ENCODE measurements around the gene FGF7. TPM values are rescaled to one million over a fixed set of nuclear protein-coding genes. Genes with fewer than 3 reads are reported as not detected.

FGF7 gene
- total and polyA plus RNA-seq, 10 of the 15 experiments (the other 5 are each of a cell fraction or from before 2014, with no cell fraction given) = 0.08 TPM; not detected in 9

DNA sequence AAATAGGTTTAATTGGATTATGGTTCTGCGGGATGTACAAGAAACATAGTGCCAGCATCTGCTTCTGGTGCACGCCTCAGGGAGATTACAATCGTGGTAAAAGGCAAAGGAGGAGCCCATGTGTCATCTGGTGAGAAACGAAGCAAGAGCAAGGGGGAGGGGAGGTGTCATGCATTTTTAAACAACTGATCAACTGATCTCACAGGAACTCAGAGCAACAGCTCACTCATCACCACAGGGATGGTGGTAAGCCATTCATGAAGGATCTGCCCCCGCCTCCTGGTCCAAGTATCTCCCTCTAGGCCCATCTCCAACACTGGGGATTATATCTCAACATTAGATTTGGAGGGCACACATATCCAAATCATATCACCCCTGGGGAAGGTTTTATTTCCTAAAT is 42.1 kb upstream of the FGF7 start:
- in situ Hi-C loops (cut with MboI) (no loop called here), intact Hi-C loops (cut with micrococcal nuclease; ENCODE audit: unreplicated experiment) (no loop called here)
- H3K36me3 ChIP-seq (ENCODE audit: control insufficient read depth in 2 of 2, insufficient read depth in 2 of 2, low read length in 1 of 2) = no peaks in the 10 kb centered on the region
- no TSS peak for BruUV-seq (replicated peaks)
- H3K9me3 ChIP-seq (replicated peaks; ENCODE audit: control insufficient read depth, insufficient read depth, low read length) = no peaks in the 10 kb centered on the region
- SMC1A ChIA-PET (ENCODE audit: uncharacterized antibody, unreplicated experiment) = no interaction called here
- H3K27me3 ChIP-seq (replicated peaks in 1 of 2; ENCODE audit: control insufficient read depth in 2 of 2, insufficient read depth in 2 of 2, low read length in 1 of 2) = no peaks in the 10 kb centered on the region
- RAD21 ChIA-PET (ENCODE audit: unreplicated experiment) = no interaction called here
- no peaks in the 10 kb centered on the region for H3K4me1 ChIP-seq (ENCODE audit: control insufficient read depth, insufficient read depth, low read length)
- no peak overlapping the region for H3K27ac ChIP-seq (ENCODE audit: control insufficient read depth, insufficient read depth)
- H3K4me2 ChIP-seq (ENCODE audit: control insufficient read depth, insufficient read depth) = no peak overlapping the region
- no peak overlapping the region for H3K9ac ChIP-seq (ENCODE audit: control insufficient read depth, insufficient read depth, low read length)
- FAIRE-seq (no peak), ATAC-seq (no peak), DNase-seq (ENCODE audit: low read depth, low spot score) (no peak)
- H3K79me2 ChIP-seq (ENCODE audit: control insufficient read depth, insufficient read depth, low read length) = no peaks in the 10 kb centered on the region
- H3K4me3 ChIP-seq = no peak overlapping the region
- no peak overlapping the region for H2AFZ ChIP-seq (ENCODE audit: control insufficient read depth, low read depth, low read length)
- WGBS (ENCODE audit: insufficient coverage, insufficient replicate concordance, low lambda C conversion rate, missing lambda C conversion rate) = 45% methylated on average over 5 of the region's 5 CpGs
- TF ChIP-seq KLF5 (IDR thresholded peaks at IDR 0.05; ENCODE audit: partially characterized antibody) = no peak
- no peak for TF ChIP-seq PAX5 (IDR thresholded peaks at IDR 0.05; ENCODE audit: borderline replicate concordance, low read depth, low read length)
- TF ChIP-seq REST (IDR thresholded peaks at IDR 0.05; ENCODE audit: low read depth, low read length) = no peak
- no peak for TF ChIP-seq JUNB (IDR thresholded peaks at IDR 0.05)
- TF ChIP-seq RAD21 (IDR thresholded peaks at IDR 0.05; ENCODE audit: insufficient read depth, low read depth, low read length) = no peak
- no peak for TF ChIP-seq DPF2 (IDR thresholded peaks at IDR 0.05)
- CTCF ChIA-PET = no interaction called here
- H4K20me1 ChIP-seq (ENCODE audit: control insufficient read depth, insufficient read depth) = no peaks in the 10 kb centered on the region
- POLR2A ChIA-PET = no interaction called here
